SK-N-SH treated with all-trans-retinoic acid at 6 μM for 48 hours (cell line): ENCODE data around the gene THOC1.

Experiments
- ATAC-seq: fragments of 200-7000 bp; cut with Tn5 transposase; 3 replicates; pipeline ENCODE4 v1.9.1; 2020; ENCODE audit warnings: mild to moderate bottlenecking, moderate library complexity
- ARNTL ChIP-seq: fragments of 450-650 bp; formaldehyde crosslinking; IDR thresholded peaks from 2 replicates; pipeline ENCODE4 v1.5.0; 2020; ENCODE audit warnings: low read depth, mild to moderate bottlenecking, moderate library complexity, borderline replicate concordance
- BACH2 ChIP-seq: fragments of 250-450 bp; sonication (Bioruptor Pico); IDR thresholded peaks from 2 replicates; pipeline ENCODE4 v1.9.0; 2021; ENCODE audit warnings: mild to moderate bottlenecking, borderline replicate concordance
- CSDC2 ChIP-seq: fragments of 250-450 bp; sonication (Bioruptor Pico); IDR thresholded peaks from 2 replicates; pipeline ENCODE4 v1.5.0; 2020; ENCODE audit warnings: mild to moderate bottlenecking, moderate library complexity
- CSRNP3 ChIP-seq: fragments of 250-450 bp; sonication (Bioruptor Pico); IDR thresholded peaks from 2 replicates; pipeline ENCODE4 v1.5.1; 2021; ENCODE audit warnings: mild to moderate bottlenecking, moderate library complexity
- ESRRG ChIP-seq: fragments of 250-450 bp; sonication (Bioruptor Pico); IDR thresholded peaks from 2 replicates; pipeline ENCODE4 v1.6.1; 2021; ENCODE audit warnings: mild to moderate bottlenecking
- GLIS3 ChIP-seq: fragments of 250-450 bp; sonication (Bioruptor Pico); IDR thresholded peaks from 2 replicates; pipeline ENCODE4 v1.5.0; 2020; ENCODE audit warnings: mild to moderate bottlenecking, moderate library complexity
- ISL1 ChIP-seq: fragments of 250-450 bp; sonication (Bioruptor Pico); IDR thresholded peaks from 2 replicates; pipeline ENCODE4 v2.1.2; 2022; ENCODE audit warnings: mild to moderate bottlenecking, moderate library complexity
- OSR1 ChIP-seq: fragments of 250-450 bp; sonication (Bioruptor Pico); IDR thresholded peaks from 2 replicates; pipeline ENCODE4 v1.8.0; 2022; ENCODE audit warnings: moderate library complexity, mild to moderate bottlenecking, inconsistent platforms
- PATZ1 ChIP-seq: fragments of 250-450 bp; sonication (Bioruptor Pico); IDR thresholded peaks from 2 replicates; pipeline ENCODE4 v1.8.0; 2020; ENCODE audit warnings: mild to moderate bottlenecking, moderate library complexity, borderline replicate concordance
- POU6F1 ChIP-seq: fragments of 250-450 bp; sonication (Bioruptor Pico); IDR thresholded peaks from 2 replicates; pipeline ENCODE4 v1.8.0; 2021; ENCODE audit warnings: low read depth, mild to moderate bottlenecking, moderate library complexity, borderline replicate concordance
- PPARA ChIP-seq: fragments of 250-450 bp; sonication (Bioruptor Pico); IDR thresholded peaks from 2 replicates; pipeline ENCODE4 v1.5.0; 2020; ENCODE audit warnings: mild to moderate bottlenecking, borderline replicate concordance
- RARB ChIP-seq: fragments of 250-450 bp; sonication (Bioruptor Pico); IDR thresholded peaks from 2 replicates; pipeline ENCODE4 v1.8.0; 2021; ENCODE audit warnings: mild to moderate bottlenecking, moderate library complexity
- SNAI2 ChIP-seq: fragments of 250-450 bp; sonication (Bioruptor Pico); IDR thresholded peaks from 2 replicates; pipeline ENCODE4 v1.5.0; 2020; ENCODE audit warnings: mild to moderate bottlenecking, moderate library complexity
- TCF4 ChIP-seq: fragments of 250-450 bp; sonication (Bioruptor Pico); IDR thresholded peaks from 2 replicates; pipeline ENCODE4 v1.8.0; 2021; ENCODE audit warnings: mild to moderate bottlenecking, moderate library complexity, borderline replicate concordance
- TOX ChIP-seq: fragments of 250-450 bp; sonication (Bioruptor Pico); IDR thresholded peaks from 2 replicates; pipeline ENCODE4 v1.8.0; 2021; ENCODE audit warnings: mild to moderate bottlenecking, moderate library complexity, borderline replicate concordance
- TSHZ2 ChIP-seq: fragments of 250-450 bp; sonication (Bioruptor Pico); IDR thresholded peaks from 2 replicates; pipeline ENCODE4 v1.5.0; 2020; ENCODE audit warnings: mild to moderate bottlenecking, moderate library complexity
- ZC3H10 ChIP-seq: fragments of 250-450 bp; sonication (Bioruptor Pico); IDR thresholded peaks from 2 replicates; pipeline ENCODE4 v1.5.1; 2021; ENCODE audit warnings: mild to moderate bottlenecking, moderate library complexity
- ZFP3 ChIP-seq: fragments of 250-450 bp; sonication (Bioruptor Pico); IDR thresholded peaks from 2 replicates; pipeline ENCODE4 v1.5.0; 2020; ENCODE audit warnings: mild to moderate bottlenecking, moderate library complexity
- ZFP30 ChIP-seq: fragments of 450-650 bp; formaldehyde crosslinking; IDR thresholded peaks from 2 replicates; pipeline ENCODE4 v1.5.0; 2022; ENCODE audit warnings: mild to moderate bottlenecking, moderate library complexity
- ZNF565 ChIP-seq: fragments of 450-650 bp; formaldehyde crosslinking; conservative IDR thresholded peaks from 2 replicates; pipeline ENCODE4 v1.5.0; 2020; ENCODE audit warnings: low read depth, mild to moderate bottlenecking, moderate library complexity
- ZNF8 ChIP-seq: fragments of 450-650 bp; formaldehyde crosslinking; IDR thresholded peaks from 2 replicates; pipeline ENCODE4 v1.5.0; 2020; ENCODE audit warnings: mild to moderate bottlenecking, moderate library complexity
- TF ChIP-seq, protein P1 (sequence below): fragments of 250-450 bp; sonication (Bioruptor Pico); IDR thresholded peaks from 2 replicates; pipeline ENCODE4 v1.5.1; 2020; ENCODE audit warnings: low read depth, mild to moderate bottlenecking, moderate library complexity

Gene THOC1

DNA sequence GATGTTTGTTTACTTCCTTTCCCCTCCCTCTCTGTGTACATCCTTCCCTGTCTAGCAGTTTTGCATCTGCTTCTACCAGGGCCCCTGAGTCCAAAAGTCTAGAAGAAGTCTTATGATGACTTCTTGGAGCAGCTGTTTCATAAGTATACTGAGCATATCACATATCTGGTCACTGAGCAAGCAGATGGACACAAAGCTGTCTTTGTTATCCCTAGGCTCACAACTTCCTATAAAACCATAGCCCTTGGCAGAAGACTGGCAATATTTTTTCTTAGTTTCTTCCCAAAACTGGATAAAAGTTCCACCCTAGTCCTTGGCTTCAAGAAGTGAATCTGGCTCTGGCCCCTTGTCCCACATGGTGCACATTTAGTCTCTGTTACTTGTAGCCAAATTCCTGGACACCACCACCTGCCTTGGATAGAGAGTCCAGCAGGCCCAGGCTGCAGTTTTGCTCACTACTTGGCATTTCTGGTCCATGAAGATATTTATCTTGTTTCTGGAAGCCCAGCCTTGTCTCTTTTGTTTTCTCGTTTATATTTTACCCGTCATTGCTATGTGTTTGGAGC lies 22.5 kb downstream of the THOC1 start:
- no peak for ATAC-seq
- TF ChIP-seq CSDC2 (CRISPR knock-in tag): no peak
- TF ChIP-seq PPARA: no peak
- TF ChIP-seq BACH2 (CRISPR knock-in tag): no peak
- no peak for TF ChIP-seq CSRNP3 (CRISPR knock-in tag)
- TF ChIP-seq ZNF565: no peak
- no peak for TF ChIP-seq PATZ1 (CRISPR knock-in tag)
- TF ChIP-seq OSR1 (CRISPR knock-in tag): no peak
- no peak for TF ChIP-seq GLIS3 (CRISPR knock-in tag)
- TF ChIP-seq ESRRG (CRISPR knock-in tag): no peak
- no peak for TF ChIP-seq POU6F1 (CRISPR knock-in tag)
- TF ChIP-seq, protein P1, sequence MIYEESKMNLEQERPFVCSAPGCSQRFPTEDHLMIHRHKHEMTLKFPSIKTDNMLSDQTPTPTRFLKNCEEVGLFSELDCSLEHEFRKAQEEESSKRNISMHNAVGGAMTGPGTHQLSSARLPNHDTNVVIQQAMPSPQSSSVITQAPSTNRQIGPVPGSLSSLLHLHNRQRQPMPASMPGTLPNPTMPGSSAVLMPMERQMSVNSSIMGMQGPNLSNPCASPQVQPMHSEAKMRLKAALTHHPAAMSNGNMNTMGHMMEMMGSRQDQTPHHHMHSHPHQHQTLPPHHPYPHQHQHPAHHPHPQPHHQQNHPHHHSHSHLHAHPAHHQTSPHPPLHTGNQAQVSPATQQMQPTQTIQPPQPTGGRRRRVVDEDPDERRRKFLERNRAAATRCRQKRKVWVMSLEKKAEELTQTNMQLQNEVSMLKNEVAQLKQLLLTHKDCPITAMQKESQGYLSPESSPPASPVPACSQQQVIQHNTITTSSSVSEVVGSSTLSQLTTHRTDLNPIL (CRISPR knock-in tag): no peak
- TF ChIP-seq ZC3H10 (CRISPR knock-in tag): no peak
- TF ChIP-seq ISL1 (CRISPR knock-in tag): no peak
- TF ChIP-seq ZFP3 (CRISPR knock-in tag): no peak
- TF ChIP-seq TSHZ2 (CRISPR knock-in tag): no peak
- no peak for TF ChIP-seq SNAI2 (CRISPR knock-in tag)
- no peak for TF ChIP-seq TCF4 (CRISPR knock-in tag)
- no peak for TF ChIP-seq ZNF8

- TF ChIP-seq SNAI2 (CRISPR knock-in tag) (no peak), ISL1 (CRISPR knock-in tag) (peak; percentile 58)
- no peak for ATAC-seq
Measured at GRCh38 chr18:240175-240574, 27.7 kb downstream of the THOC1 start.

- no peak for ATAC-seq
- TF ChIP-seq CSDC2 (CRISPR knock-in tag): no peak
- TF ChIP-seq ESRRG (CRISPR knock-in tag): no peak
- TF ChIP-seq TOX (CRISPR knock-in tag): no peak
- TF ChIP-seq TCF4 (CRISPR knock-in tag): no peak
- no peak for TF ChIP-seq BACH2 (CRISPR knock-in tag)
- TF ChIP-seq ZNF565: no peak
- TF ChIP-seq ZFP30 (CRISPR knock-in tag): no peak
- TF ChIP-seq PATZ1 (CRISPR knock-in tag): no peak
- TF ChIP-seq GLIS3 (CRISPR knock-in tag): no peak
- no peak for TF ChIP-seq RARB (CRISPR knock-in tag)
- no peak for TF ChIP-seq SNAI2 (CRISPR knock-in tag)
- no peak for TF ChIP-seq ISL1 (CRISPR knock-in tag)
- TF ChIP-seq ZC3H10 (CRISPR knock-in tag): no peak
- TF ChIP-seq PPARA: no peak
- no peak for TF ChIP-seq TSHZ2 (CRISPR knock-in tag)
- no peak for TF ChIP-seq ARNTL (CRISPR knock-in tag)
Measured at GRCh38 chr18:231563-231962, 36.3 kb downstream of the THOC1 start.
